HG03095 (cell line): ENCODE measurements around the gene TM4SF1.
A peak's percentile ranks its signal among the peaks of the same experiment; 100 is the strongest.

ENCODE experiments used
- ATAC-seq: cut with Tn5 transposase; IDR thresholded peaks from one replicate; pipeline ENCODE4 v1.9.1; 2021; ENCODE audit warnings: moderate library complexity; ENCODE audit not compliant: unreplicated experiment

The TM4SF1 gene

DNA sequence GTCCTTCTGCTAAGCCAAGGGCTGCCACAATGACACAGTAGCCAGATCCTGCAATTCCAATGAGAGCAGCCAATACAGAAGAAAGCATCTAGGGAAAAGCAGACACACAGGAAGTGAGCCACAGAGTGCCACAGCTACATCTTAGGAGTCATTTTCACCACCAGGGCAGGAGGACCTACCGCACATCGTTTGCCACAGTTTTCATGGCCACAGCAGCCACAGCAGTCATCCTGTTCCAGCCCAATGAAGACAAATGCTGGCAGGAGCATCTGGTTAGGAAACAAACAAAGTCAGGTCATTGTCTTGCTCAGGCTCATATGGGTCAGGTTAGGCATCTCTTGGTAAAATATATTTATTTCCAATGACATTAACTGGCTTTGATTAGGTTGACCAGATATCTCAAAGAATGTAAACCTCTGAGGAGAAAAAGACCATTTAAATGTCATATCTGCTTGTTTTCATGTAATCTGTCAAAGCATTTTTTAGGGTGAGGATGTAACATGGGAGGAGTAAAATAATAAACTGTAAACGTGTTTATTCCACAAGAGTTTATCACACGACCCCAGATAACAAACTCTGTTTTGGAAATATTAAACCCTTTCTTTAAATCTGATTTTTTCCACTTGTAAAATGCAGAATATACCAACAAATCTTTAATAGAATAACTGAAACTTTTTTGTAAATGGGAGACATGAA is 1.8 kb downstream of the TM4SF1 start:
- ATAC-seq: no peak

GRCh38 chr3:149374793-149375500 is 2.5 kb downstream of the TM4SF1 start:
- no peak for ATAC-seq

GRCh38 chr3:149374391-149374790 is 3.1 kb downstream of the TM4SF1 start:
- ATAC-seq: no peak

- ATAC-seq: no peak
These were observed 4.0 kb downstream of the TM4SF1 start for GRCh38 chr3:149373235-149374125.

GRCh38 chr3:149371723-149372114 is 5.7 kb downstream of the TM4SF1 start:
- ATAC-seq: no peak

- ATAC-seq: no peak
These were observed 6.3 kb downstream of the TM4SF1 start for GRCh38 chr3:149371001-149371722.

DNA sequence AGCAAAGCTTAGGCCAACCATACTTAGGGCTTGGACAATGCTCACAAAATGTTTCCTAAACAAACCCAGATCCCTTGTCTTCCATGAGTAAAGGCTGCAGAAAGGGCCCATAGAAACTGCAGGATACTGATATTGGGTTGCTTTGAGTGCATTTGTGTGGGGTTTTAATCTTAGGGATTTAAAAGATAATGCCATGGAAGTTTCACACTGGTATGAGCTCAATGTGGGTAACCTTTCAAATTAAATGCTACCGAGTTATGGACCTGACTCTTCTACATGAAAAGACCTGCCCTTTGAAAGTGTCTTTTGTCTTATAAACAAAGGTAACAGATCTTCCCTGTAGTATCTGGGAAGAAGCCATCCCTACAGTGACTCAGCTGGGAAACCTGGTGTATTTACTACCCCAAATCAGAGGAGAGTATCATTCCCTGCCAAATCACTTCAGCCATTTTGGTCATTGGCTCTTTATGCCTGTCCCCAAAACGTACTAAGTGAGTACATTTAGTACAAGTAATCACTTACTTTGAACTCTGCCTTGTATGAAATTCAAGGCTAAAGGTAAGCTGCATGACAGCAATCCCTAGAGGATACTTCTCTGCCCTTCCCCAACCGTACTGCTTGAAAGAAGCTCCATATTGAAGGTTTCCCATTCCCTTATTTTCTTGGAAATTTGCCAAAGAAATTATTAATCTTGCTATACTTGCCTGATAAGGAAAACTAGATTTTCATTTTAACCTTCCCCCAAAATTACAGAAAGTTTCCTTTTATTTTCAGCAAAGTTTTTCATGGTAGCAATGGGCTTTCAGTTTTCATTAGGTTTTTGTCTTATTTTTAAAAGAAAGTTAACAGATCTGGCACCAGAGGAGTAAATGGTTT is 7.2 kb downstream of the TM4SF1 start:
- no peak for ATAC-seq

- ATAC-seq: no peak
These were observed 8.6 kb downstream of the TM4SF1 start for GRCh38 chr3:149368674-149369497.

DNA sequence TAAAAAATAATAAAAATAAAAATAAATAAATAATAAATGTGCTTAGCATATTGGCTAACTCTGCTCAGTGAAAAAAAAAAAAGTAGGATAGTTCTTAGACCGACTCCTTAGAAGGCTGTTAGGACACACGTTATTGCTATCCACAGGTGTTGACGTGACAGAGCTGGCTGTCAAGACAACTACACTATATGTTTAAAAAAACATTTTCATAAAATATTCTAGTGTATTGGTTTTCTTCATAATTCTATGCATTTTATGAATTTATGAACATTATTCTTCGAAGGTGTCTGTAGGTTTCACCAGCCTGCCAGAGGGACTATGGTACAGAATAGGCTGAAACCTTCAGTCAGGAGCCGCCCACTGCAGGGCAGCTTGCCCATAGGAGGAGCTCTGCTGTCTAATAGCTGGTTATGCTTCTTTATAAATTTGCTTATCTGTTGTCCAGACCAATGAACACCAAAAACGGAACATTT is 9.2 kb downstream of the TM4SF1 start:
- no peak for ATAC-seq

- ATAC-seq: peak; percentile 52
These were observed 10.3 kb downstream of the TM4SF1 start for GRCh38 chr3:149366941-149367840.

DNA sequence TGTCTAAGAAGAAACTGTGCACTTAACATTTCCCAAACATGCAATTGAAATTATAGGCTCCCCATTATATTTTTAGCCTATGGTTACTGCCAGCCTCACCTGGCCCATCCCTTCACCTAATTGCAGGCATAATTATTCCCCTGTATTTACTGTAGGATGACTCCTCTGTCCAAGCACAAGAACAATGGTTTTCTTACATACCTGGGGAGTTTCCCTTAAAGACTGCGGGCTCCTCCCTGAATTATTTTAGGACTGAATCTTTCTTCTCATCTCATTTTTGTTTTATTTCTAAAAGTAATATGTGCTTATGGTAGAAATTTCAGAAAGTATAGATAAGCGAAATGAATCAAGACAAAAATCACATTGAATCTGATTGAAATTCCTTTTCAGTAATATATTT is 11.4 kb downstream of the TM4SF1 start:
- ATAC-seq: no peak

- ATAC-seq: no peak
These were observed 12.8 kb downstream of the TM4SF1 start for GRCh38 chr3:149364624-149365023.

GRCh38 chr3:149363053-149363452 is 14.4 kb downstream of the TM4SF1 start:
- no peak for ATAC-seq

DNA sequence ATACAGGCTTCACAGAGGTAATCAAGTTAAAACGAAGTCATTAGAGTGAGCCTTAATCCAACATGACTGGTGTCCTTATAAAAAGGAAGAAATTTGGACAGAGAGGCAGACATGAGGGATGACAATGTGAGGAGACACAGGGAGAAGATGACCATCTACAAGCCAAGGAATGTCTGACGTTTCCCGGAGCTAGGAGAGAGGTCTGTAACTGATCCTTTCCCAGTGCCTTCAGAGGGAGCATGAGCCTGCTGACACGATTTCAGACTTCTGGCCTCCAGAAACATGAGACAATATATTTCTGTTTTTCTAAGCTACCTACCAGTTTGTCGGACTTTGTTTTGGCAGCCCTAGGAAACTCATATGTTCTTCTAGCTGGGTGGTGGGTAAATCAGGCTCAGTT is 15.1 kb downstream of the TM4SF1 start:
- ATAC-seq: no peak

DNA sequence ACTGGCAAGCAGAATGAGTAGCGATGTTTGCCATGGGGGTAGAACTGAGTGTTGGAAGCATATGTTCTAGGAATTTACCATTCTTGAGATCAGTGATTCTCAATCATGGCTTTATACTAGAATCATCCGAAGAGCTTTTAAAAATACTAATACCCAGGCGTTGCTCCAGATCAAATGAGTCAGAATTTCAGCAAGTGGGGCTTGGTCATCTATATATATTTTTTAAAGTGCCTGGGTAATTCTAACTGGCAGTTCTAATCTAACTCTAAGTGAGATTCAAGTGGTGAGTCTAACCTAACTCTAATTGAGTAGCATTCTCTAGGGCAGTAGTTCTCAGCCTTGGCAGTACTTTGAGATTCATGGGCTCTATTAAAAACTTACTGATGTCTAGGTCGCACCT is 20.8 kb downstream of the TM4SF1 start:
- no peak for ATAC-seq

DNA sequence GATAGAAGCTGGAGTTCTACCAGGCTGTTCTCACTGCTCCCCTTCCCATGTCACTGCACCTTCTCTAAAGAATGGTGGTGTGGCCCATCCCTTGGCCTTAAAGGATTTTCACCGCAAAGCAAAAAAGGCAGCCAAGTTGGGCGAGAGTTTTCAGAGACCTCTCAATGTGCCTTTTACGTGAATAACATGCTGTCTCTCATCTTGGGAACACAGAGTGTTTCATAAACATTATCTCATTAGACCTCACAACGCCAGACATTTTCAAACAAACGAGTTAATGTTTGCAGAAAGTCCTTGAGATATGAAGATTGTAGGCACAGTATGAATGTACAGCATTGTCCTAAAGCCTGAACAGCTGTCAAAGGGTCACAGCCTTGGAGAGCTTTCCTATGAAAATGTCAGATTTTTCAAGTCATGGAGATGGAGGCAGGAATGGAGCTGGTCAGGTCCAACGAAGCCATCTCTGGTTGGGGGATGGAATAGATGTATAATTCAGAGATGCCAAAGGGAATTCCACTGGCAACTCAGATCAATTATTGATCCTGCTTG is 21.3 kb downstream of the TM4SF1 start:
- no peak for ATAC-seq

- no peak for ATAC-seq
These were observed 23.8 kb downstream of the TM4SF1 start for GRCh38 chr3:149353581-149354184.
